GM19351 (cell line): ENCODE results near the gene EMP3.
"Not testable (repeated sequence)": the region's sequence is repeated elsewhere in the genome, so short reads cannot be mapped to it uniquely, and the experiment has no call there.

Experiments used
- ATAC-seq: cut with Tn5 transposase; IDR thresholded peaks from one replicate; pipeline ENCODE4 v1.9.1; 2021; ENCODE audit warnings: mild to moderate bottlenecking, moderate library complexity; ENCODE audit not compliant: unreplicated experiment

The EMP3 gene, protein sequence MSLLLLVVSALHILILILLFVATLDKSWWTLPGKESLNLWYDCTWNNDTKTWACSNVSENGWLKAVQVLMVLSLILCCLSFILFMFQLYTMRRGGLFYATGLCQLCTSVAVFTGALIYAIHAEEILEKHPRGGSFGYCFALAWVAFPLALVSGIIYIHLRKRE

DNA sequence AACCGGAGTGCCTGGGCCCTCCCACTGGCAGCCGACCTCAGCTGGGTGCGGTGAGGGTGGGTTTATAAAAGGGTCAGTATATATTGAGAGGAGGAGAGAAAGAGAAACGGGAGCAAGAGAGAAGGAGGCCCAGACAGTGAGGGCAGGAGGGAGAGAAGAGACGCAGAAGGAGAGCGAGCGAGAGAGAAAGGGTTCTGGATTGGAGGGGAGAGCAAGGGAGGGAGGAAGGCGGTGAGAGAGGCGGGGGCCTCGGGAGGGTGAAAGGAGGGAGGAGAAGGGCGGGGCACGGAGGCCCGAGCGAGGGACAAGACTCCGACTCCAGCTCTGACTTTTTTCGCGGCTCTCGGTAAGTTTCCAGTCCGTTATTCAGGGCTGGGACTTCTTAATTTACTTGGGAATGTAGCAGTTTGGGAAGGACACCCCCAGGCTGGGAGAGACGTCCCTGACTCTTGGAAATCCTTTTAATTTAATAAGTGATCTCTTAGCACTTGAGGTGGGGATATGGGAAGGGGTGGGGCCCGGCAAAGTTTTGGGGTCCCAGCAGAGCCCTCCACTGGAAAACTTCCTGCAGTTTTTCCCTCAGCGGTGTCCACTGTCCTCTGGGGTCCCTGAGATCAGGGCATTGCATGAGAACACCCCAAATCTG lies at the start of gene EMP3:
Gene EMP3 (plus strand): TSS at position 288 of the 646 bp plus-strand sequence. CDS start 1,293 bp downstream, outside the sequence.
- ATAC-seq: no peak

DNA sequence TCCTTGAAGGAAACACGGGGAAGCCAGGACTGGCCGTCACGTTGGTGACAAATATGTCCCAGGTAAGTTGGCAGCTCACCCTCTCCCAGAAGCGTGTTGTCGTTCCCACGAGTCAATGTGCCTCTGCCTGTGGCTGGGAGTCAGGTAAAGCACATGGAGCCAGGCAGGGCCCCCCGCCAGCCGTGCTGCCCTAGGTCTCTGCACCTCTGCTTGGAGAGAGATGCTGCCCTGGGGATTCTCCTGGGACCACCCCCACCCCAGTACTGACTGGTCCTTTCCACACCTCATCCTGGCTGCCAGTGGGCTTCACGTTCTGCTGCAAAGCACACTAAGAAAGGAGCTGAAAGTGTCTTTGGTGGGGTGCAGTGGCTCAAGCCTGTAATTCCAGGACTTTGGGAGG lies 45.6 kb upstream of the EMP3 start:
- no peak for ATAC-seq

DNA sequence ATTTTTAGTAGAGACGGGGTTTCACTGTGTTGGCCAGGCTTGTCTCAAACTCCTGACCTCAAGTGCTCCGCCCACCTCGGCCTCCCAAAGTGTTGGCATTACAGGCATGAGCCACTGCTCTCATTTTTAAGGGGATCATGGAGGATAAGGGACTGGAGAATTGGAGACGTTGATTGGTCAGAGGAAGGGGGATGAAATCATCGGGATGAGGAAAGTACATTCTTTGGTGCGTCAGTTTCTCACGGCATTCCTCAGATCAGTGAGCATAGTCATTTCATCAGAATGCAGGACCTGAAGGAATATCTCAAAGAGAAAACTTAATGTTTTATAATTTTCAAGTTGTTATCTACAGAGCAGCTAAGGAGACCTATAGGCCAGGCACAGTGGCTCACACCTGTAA lies 41.4 kb upstream of the EMP3 start:
- no peak for ATAC-seq

DNA sequence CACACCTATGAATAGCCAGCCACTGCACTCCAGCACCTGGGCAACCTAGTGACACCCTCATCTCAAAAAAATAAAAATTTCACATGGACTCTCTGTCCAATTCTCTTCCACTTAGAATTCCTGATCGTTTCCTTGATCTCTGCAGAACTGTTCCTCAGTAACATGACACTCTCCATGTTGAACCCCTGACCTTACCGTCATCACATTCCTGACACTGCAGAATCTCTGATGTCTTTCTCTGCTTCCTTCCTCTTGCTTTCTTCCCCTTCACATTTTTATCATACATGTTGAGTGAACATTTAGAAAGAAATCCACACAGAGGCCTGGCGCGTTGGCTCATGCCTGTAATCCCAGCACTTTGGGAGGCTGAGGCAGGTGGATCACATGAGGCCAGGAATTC lies 40.5 kb upstream of the EMP3 start:
- ATAC-seq: no peak

DNA sequence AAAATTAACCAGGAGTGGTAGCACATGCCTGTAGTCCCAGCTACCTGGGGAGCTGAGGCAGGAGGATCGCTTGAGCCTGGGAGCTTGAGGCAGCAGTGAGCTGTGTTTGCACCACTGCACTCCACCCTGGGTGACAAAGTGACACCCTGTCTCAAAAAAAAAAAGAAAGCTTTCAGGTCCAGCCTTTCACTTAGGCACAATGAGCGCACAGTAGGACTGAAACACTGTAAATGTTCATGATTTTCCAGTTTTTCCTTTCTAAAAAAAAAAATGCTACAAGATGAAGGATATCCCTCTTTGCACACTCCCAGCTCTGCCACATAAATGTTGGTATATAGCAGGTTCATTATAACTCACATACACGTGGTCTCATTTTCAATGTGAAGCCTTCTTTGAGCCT lies 37.6 kb upstream of the EMP3 start:
- no peak for ATAC-seq

DNA sequence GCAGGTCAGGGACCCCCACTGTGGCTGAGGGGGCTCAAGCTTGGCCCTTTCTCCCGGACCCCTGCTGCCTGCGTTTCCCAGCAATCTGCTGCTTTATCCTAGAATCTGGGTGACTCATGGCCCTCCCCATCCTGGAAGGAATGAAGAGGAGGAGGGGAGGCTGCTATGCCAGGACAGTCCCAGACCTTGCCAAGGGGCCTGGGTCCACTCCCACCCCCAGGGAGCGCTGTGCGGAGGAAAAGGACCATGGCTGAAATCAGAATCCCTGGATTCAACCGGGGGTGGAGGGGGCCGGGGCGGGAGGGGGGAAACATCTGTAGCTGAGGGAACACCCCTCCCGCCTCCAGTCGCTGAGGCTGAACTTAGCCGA lies 35.0 kb upstream of the EMP3 start:
- no peak for ATAC-seq

DNA sequence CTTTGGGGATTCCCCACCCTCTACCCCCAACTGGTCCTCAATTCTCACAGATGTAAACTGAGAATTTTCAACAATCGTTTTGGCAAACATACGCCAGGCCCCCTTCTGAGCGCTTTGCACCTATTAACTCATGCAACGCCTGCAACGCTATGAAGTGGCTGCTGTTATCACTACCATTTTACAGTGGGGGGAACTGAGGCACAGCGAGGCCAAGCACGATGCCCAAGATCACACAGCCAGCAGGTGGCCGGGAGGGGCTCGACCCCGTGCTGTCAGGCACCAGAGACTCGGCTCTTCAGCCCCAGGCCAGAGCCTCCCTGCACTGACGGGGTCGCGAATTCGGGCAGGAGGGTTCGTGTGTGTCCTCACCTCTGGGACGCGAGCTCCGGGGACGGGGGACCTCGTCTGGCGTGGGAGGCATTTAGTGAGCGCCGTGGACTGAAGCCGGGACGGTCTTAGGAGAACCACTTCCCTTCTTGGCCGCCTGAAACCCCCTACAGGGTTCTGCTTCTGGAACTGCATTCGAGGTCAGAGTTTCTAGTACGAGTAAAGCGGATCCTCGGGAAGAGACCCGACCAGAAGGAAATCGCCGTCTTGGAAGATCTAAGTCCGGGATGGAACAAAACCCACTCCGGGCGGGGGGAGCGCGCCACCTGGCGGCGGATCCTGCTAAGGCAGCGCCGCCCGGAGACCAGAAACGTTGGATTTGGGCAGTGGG lies 34.4 kb upstream of the EMP3 start:
- ATAC-seq: no peak

DNA sequence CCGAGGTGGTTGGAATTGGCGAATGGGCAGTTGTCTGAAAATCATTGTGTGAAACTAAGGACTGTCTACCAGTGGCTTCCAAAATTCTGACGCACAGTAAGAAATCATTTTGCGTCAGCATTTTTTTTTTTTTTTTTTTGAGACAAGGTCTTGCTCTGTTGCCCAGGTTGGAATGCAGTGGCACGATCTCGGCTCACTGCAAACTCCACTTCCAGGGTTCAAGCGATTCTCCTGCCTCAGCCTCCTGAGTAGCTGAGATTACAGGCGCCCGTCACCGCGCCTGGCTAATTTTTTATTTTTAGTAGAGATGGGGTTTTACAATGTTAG lies 33.9 kb upstream of the EMP3 start:
- not testable (repeated sequence) for ATAC-seq

DNA sequence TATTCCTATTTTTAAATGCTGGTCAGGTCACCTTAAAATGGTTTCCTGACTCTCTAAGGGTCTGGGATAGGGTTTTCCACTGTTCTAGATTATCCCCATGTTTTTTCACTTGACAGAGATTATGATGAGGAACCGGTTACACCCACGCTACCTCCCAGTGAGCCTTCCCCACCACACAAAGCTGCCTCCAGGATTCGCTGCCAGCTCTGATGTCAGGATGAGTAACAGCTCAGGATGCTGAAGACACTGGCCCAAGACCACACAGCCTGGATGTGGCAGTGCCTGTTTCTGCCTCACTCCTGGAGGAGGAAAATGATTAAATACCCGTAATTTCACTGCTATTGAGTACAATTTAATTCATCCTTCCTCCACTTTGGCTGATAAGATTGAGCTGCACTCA lies 32.6 kb upstream of the EMP3 start:
- no peak for ATAC-seq

DNA sequence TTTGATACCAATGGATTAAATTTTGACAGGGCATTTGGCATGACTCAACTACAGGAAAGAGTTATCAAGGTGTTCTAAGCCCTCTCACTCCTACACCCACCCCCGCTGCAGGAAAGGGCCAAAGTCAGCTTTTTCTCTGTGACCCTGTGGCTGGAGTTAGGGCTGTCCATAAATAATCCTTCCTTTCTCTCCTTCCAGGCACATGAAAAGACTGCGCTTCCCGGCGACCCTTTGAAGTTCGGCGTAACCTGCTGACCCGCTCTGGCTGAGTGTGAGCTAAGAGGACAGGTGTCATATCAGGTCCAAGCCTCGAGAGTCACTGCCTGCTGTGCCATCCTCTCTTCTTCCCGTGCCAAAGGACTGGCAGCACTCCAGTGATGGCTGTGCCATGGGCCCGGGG lies 29.9 kb upstream of the EMP3 start:
- ATAC-seq: no peak

DNA sequence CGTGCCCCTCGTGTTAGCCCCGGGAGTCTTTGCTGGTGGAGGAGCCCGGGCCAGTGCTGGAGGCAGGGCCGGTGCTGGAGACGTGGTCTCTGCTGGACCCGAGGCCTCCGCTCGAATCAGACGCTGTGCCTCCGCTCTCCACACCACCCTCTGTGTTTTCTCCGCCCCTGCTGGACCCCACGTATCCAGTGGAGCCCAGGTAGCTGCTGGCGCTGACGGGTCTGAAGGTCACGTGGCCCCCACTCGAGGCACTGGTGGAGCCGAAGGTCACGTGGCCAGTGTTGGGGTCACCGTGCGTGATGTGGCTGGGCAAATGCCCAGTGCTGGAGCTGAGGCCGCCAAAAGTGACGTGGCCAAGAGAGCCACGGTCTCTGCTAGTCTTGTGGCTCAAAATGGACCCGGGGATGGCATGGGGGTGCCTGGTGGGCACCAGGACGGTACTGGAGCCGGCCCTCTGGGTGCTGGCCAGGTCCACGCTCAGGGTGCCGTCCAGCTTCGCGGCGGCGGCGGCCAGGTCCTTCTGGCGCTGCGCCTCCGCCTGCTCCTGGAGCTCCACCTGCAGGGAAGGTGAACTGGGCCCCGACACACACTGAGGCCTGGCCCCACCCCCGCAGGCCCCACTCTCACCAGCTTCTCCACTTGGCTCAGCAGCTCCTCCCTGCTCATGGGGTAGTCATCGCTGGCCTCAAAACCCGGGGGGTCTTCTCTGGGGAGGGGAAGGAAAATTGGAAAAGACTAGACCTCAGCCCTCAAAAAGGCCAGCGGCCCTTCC lies 28.2 kb upstream of the EMP3 start:
- ATAC-seq: no peak

DNA sequence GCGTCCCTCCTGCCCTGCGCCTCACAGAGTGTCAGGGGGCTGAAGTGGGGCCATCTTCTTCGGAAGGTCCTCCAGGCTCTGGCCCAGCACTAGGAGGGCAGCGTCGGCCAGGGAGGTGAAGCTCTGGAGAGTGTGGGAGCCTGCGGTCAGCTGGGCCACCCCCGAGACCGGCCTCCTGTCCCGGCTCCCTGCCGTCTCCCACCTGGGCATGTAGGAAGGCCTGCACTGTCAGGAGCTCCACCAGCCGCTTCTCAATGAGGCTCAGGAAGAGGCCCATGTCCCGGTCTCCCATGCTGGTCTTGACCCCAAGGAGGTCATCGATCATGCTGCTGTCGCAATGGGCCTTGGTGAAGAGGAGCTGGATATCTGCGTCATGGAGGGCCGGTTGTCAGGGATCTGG lies 27.4 kb upstream of the EMP3 start:
- no peak for ATAC-seq

DNA sequence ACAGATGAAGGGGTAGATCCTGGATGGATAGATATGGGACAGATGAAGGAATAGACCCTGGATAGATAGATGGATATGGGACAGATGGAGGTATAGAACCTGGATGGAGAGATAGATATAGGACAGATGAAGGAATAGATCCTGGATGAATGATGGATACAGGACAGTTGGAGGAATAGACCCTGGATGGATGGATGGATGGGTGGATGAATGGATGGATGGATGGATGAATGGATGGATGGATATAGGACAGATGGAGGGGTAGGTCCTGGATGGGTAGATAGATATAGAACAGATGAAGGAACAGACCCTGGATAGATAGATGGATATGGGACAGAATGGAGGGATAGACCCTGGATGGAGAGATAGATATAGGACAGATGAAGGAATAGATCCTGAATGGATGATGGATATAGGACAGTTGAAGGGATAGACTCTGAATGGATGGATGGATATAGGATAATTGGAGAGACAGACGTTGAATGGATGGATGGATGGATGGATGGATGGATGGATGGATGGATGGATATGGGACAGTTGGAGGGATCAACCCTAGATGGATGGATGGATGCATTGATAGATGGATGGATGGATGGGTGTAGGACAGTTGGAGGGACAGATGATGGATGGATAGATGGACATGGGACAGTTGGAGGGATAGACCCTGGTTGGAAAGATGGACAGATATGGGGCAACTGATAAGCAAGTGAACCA lies 23.3 kb upstream of the EMP3 start:
- ATAC-seq: no peak

DNA sequence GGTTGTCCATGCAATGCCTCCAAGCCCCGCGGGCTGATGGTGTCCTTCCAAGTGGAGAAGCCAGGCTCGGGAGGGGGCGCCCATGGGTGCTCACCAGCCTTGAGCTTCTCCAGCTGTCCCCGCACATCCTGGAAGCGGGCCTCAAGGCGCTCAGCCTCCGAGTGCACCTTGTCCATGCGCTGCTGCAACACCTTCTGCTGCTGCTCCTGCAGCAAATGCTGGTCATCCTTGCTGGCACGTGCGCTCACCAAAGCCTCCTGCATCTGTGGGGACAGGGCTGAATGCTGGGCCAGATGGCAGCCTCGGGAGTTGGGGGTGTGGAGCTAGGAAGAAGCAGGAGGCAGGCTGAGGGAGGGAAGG lies 22.8 kb upstream of the EMP3 start:
- no peak for ATAC-seq

DNA sequence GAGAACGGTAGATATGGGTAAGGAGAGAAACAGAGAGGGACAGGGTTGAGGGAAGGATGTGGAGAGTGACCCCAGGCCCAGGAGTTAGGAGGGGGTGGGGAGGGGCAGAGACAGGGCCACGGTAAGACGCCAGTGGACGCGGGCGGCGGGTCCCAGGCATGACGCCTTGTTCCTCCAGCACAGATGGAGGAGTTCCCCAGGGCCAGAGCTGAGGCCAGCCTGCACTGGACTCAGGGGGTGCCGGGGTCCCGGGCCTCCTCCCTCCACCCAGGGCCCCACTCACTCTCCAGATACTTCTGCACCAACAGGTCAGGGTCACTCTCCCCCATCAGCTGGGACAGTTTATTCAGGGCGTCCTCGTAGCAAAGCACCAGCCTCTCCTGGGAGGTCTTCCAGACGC lies 22.0 kb upstream of the EMP3 start:
- no peak for ATAC-seq

DNA sequence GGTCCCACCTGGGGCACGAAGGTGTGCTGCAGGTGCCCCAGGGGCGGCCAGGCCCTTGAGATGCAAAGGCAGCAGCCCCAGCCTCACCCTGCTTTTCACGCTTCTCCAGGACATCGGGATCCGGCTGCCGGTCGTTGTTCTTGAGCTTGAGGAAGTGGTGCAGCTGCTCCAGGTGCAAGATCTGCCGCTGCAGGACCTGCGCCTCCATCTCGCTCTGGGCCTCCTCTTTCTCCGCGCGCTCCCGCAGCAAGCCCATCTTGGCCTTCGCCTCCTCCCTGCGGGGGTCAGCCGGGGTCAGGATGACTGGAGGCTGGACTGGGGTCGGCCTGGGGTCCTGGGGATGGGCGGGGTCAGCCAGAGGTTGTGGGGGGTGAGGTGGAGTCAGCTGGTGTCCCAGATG lies 21.5 kb upstream of the EMP3 start:
- ATAC-seq: no peak

DNA sequence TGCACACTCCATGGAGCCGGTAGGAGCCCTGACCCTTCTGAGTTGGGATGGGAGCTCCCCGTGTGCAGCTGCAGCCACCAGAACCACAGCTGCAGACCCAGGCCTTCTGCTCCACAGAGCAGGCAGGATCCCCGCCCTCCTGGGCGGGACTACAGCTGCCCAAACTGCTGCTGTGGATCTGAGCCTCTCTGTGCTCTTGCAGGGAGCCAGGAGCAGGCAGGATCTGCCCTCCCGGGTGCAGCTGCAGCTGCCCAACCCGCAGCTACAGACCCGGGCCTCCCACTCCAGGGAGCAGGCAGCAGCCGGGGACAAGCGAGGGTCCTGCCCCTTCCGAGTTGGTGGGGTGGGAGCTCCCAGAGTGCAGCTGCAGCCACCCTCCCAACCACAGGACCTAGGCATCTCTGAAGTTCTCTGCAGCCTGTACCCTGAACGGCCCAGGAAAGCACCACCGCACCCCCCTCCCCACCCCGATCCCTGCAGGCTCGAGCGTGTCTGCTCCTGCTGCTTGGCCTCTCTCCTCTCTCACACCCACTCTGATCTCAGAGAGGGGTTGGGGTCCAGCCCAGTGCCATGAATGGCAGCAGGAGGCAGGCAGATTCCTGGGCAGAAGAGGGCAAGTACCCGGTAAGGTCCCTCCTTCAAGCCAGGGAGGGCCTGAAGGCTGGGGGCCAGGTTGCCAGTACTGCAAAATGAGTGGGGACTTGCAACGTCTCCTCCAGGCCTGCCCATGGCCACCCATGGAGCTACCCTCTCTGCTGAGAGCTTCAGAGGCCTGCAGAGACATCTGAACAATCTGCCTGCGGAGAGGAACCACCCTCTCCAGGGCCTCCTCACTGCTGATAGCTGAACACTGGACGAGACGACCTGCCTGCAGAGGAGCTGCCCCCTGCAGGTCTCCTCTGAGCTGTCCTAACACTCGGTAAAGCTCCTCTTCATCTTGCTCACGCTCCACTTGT lies 16.4 kb upstream of the EMP3 start:
- no peak for ATAC-seq

DNA sequence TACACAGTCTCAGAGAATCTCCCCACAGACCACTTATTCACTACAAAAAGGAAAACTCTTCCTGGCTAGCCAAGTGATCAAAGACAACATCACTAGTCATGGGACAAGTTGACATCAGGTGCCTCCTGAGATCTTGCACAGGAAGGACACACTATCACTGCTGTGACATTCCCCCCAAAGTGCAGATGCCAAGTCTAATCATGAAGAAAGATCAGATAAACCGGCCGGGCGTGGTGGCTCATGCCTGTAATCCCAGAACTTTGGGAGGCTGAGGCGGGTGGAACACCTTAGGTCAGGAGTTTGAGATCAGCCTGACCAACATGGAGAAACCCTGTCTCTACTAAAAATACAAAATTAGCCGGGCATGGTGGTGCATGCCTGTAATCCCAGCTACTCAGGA lies 15.6 kb upstream of the EMP3 start:
- not testable (repeated sequence) for ATAC-seq

DNA sequence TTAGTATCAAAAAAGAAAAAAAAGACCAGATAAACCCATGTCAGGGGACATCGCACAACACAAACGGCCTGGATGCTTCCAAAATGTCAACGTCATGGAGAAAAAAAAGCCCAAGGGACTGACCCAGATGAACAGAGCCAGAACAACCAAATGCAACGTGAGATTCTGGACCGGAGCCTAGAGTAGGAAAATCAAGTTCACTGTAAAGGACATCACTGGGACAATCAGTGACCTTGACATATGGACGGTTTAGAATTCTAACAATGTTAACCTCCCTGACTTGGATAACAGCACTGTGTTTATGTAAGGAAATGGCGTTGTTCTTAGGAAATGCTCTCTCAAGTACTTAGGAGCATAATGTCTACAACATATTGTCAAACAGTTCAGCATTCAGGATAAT lies 15.1 kb upstream of the EMP3 start:
- ATAC-seq: no peak

DNA sequence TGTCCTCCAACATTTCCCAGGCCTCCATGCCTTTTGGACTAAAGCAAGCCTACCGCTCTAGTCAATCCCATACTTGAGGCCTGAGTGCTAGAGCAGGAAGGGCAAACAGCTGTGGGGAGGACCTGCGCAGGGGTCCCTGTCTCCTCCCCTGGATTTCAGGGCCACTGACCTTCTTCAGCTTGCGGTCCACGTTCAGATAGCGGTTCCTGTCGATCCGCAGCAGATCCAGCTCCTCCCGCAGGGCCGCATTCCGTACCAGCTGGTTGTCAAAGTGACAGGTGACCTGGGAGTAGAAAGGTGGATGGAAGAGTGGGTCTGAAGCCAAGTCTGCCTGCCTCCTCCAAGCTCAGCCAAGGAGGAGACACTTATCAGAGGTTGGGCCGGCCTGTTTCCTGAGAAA lies 14.0 kb upstream of the EMP3 start:
- ATAC-seq: no peak
